K562 (cell line): ENCODE results near the gene RUSC1. TPM values are rescaled to one million over a fixed set of nuclear protein-coding genes. Genes with fewer than 3 reads are reported as not detected.

ENCODE experiments used
- BCL6 ChIP-seq: fragments of 250-450 bp; sonication (Bioruptor Pico); IDR thresholded peaks from 2 replicates; pipeline ENCODE4 v1.4.0; 2020
- BRF1 ChIP-seq: IDR thresholded peaks from 3 replicates; pipeline ENCODE4 v1.6.1; 2011; ENCODE audit warnings: borderline replicate concordance, mild to moderate bottlenecking; ENCODE audit not compliant: insufficient read length; ENCODE audit errors: extremely low read depth
- CBX8 ChIP-seq: fragments of 200-600 bp; sonication (generic); IDR thresholded peaks from 2 replicates; pipeline ENCODE4 v1.6.1; 2012; ENCODE audit warnings: borderline replicate concordance, mixed run types, low read depth, mild to moderate bottlenecking, moderate library complexity, mixed read lengths, low read length, control low read depth, inconsistent platforms; ENCODE audit not compliant: poor library complexity, severe bottlenecking; ENCODE audit errors: extremely low read depth
- CC2D1A ChIP-seq: fragments of 450-650 bp; IDR thresholded peaks from 2 replicates; pipeline ENCODE4 v1.6.1; 2017; ENCODE audit warnings: mild to moderate bottlenecking
- FIP1L1 ChIP-seq: fragments of 200-400 bp; formaldehyde crosslinking; IDR thresholded peaks from 2 replicates; pipeline ENCODE4 v1.6.1; 2018; ENCODE audit warnings: mild to moderate bottlenecking, low read depth, low read length; ENCODE audit not compliant: poor library complexity, severe bottlenecking
- FOXA3 ChIP-seq, 2 experiments: fragments of 450-650 bp in 1 of 2; sonication (generic) in 1 of 2; formaldehyde crosslinking; IDR thresholded peaks in 1 of 2; conservative IDR thresholded peaks in 1 of 2; 2 replicates each; pipeline versions ENCODE4 v1.4.0 to v1.8.0; 2020 to 2022; ENCODE audit warnings: mild to moderate bottlenecking in 2 of 2, missing genetic modification reagents in 1 of 2
- HDAC1 ChIP-seq, 2 experiments: fragments of 450-650 bp; IDR thresholded peaks; 2 replicates each; pipeline ENCODE4 v1.6.1; 2016 to 2017; ENCODE audit warnings: inconsistent platforms in 1 of 2, mild to moderate bottlenecking in 1 of 2, moderate library complexity in 1 of 2
- HDAC6 ChIP-seq: IDR thresholded peaks from 2 replicates; pipeline ENCODE4 v1.6.1; 2012; ENCODE audit warnings: low read depth, mild to moderate bottlenecking, control low read depth, inconsistent platforms, low read length, moderate library complexity
- MCM7 ChIP-seq, 2 experiments: fragments of 450-650 bp; IDR thresholded peaks; 2 replicates each; pipeline ENCODE4 v1.6.1; 2016 to 2018
- NR2F6 ChIP-seq: fragments of 450-650 bp; formaldehyde crosslinking; IDR thresholded peaks from 2 replicates; pipeline ENCODE4 v1.4.0; 2020; ENCODE audit warnings: mild to moderate bottlenecking
- POLR2AphosphoS5 ChIP-seq: IDR thresholded peaks from 2 replicates; pipeline ENCODE4 v1.6.1; 2011; ENCODE audit warnings: mild to moderate bottlenecking, low read depth, low read length, moderate library complexity; ENCODE audit not compliant: control insufficient read depth, insufficient read depth
- POLR3A ChIP-seq: IDR thresholded peaks from 2 replicates; pipeline ENCODE4 v1.6.1; 2011; ENCODE audit warnings: borderline replicate concordance, mild to moderate bottlenecking, moderate library complexity; ENCODE audit not compliant: insufficient read length, insufficient read depth; ENCODE audit errors: extremely low read depth
- SNRNP70 ChIP-seq: fragments of 200-400 bp; formaldehyde crosslinking; optimal IDR thresholded peaks from 2 replicates; pipeline ENCODE3; 2017; ENCODE audit warnings: low read depth, low read length
- SP2 ChIP-seq: IDR thresholded peaks from 2 replicates; pipeline ENCODE4 v1.6.1; 2011; ENCODE audit warnings: mild to moderate bottlenecking, low read depth, low read length, moderate library complexity; ENCODE audit not compliant: poor library complexity, severe bottlenecking; ENCODE audit errors: extremely low read depth
- STAT5A ChIP-seq: IDR thresholded peaks from 2 replicates; pipeline ENCODE4 v1.6.1; 2012; ENCODE audit warnings: low read length, inconsistent platforms, borderline replicate concordance
- TCF7L2 ChIP-seq: fragments of 150-350 bp; IDR thresholded peaks from 2 replicates; pipeline ENCODE4 v1.6.1; 2016; ENCODE audit warnings: low read depth, mild to moderate bottlenecking, low read length, moderate library complexity
- XRCC4 ChIP-seq: IDR thresholded peaks from one replicate; pipeline ENCODE4 v1.6.1; 2011; ENCODE audit not compliant: insufficient read depth, insufficient read length; ENCODE audit errors: extremely low read depth
- XRCC5 ChIP-seq: fragments of 200-400 bp; formaldehyde crosslinking; IDR thresholded peaks from 2 replicates; pipeline ENCODE4 v1.6.1; 2017; ENCODE audit warnings: low read depth, mild to moderate bottlenecking, low read length
- ZNF347 ChIP-seq: fragments of 450-650 bp; formaldehyde crosslinking; IDR thresholded peaks from 2 replicates; pipeline ENCODE4 v1.4.0; 2020; ENCODE audit warnings: low read depth, mild to moderate bottlenecking, moderate library complexity
- ZNF561 ChIP-seq: fragments of 450-650 bp; formaldehyde crosslinking; conservative IDR thresholded peaks from 2 replicates; pipeline ENCODE4 v1.4.0; 2020; ENCODE audit warnings: mild to moderate bottlenecking, moderate library complexity
- ZNF583 ChIP-seq: fragments of 250-450 bp; sonication (Bioruptor Pico); IDR thresholded peaks from 2 replicates; pipeline ENCODE4 v1.4.0; 2020
- polyA plus RNA-seq, 8 experiments: library from polyadenylated mRNA; depleted of rRNA in 4 of 8; stranded (reverse) in 5 of 8; unstranded in 3 of 8; fragments of >200 nt; fragmentation: Nextera tagmentation in 2 of 8; fragmentation: Illumina TruSeq in 1 of 8; extraction: Ambion mirVana in 2 of 8; extraction: Trizol in 1 of 8; gene quantifications; 2 replicates each; pipeline versions ENCODE4 v1.2.1 to v1.2.3, GENCODE V29; 2011 to 2014; ENCODE audit warnings: inconsistent platforms in 1 of 8, missing spikeins in 1 of 8
- total RNA-seq, 7 experiments: library from RNA; depleted of rRNA in 6 of 7; stranded (reverse); fragments of >200 nt in 6 of 7; fragmentation: Illumina TruSeq in 2 of 7; extraction: Trizol in 2 of 7; gene quantifications; 2 replicates each; pipeline versions ENCODE4 v1.2.1 to v1.2.3, GENCODE V29; 2011 to 2021; ENCODE audit warnings: low replicate concordance in 1 of 7
- TF ChIP-seq, protein P1 (sequence below): fragments of 450-650 bp; formaldehyde crosslinking; IDR thresholded peaks from 2 replicates; pipeline ENCODE4 v1.4.0; 2020; ENCODE audit warnings: mild to moderate bottlenecking, moderate library complexity
- TF ChIP-seq, protein P2 (sequence below): fragments of 450-650 bp; formaldehyde crosslinking; IDR thresholded peaks from 2 replicates; pipeline ENCODE4 v1.4.0; 2020; ENCODE audit warnings: mild to moderate bottlenecking, moderate library complexity
- TF ChIP-seq, protein P3 (sequence below), 2 experiments: fragments of 200-800 bp in 1 of 2; sonication (Bioruptor generic) in 1 of 2; sonication (generic) in 1 of 2; formaldehyde crosslinking in 1 of 2; IDR thresholded peaks in 1 of 2; conservative IDR thresholded peaks in 1 of 2; 2 replicates each; pipeline versions ENCODE4 v1.5.0 to v1.6.1; 2016 to 2020; ENCODE audit warnings: missing compliant biosample characterization in 1 of 2, missing genetic modification characterization in 1 of 2, missing genetic modification reagents in 1 of 2
- TF ChIP-seq, protein P4 (sequence below): fragments of 250-450 bp; sonication (Bioruptor Pico); IDR thresholded peaks from 2 replicates; pipeline ENCODE4 v1.8.0; 2021; ENCODE audit warnings: moderate library complexity, mild to moderate bottlenecking, inconsistent platforms

RUSC1 gene
- total and polyA plus RNA-seq, 9 of the 15 experiments (the other 6 are each of a cell fraction or from before 2014, with no cell fraction given): 5.7 to 68.3 (median 33.6) TPM

DNA sequence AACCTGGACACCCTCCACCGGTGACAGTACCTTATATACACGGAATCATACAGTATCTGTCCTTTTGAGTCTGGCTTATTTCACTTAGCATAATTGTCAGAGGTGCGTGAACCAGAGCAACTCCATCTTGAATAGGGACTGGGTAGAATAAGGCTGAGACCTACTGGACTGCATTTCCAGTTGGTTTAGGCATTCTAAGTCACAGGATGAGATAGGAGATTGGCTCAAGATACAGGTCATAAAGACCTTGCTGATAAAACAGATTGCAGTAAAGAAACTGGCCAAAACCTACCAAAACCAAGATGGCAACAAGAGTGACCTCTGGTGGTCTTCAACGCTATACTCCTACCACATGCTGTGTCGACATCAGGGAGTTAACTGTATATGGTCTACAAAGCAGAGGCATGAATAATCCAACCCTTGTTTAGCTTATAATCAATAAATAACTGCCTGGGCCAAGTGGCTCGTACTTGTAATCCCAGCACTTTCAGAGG lies 13.4 kb upstream of the RUSC1 start (continued):
- TF ChIP-seq FOXA3 (CRISPR knock-in tag; conservative IDR thresholded peaks at IDR 0.05 in 1 of 2, IDR thresholded peaks at IDR 0.05 in 1 of 2): no peak
- TF ChIP-seq, protein P1, sequence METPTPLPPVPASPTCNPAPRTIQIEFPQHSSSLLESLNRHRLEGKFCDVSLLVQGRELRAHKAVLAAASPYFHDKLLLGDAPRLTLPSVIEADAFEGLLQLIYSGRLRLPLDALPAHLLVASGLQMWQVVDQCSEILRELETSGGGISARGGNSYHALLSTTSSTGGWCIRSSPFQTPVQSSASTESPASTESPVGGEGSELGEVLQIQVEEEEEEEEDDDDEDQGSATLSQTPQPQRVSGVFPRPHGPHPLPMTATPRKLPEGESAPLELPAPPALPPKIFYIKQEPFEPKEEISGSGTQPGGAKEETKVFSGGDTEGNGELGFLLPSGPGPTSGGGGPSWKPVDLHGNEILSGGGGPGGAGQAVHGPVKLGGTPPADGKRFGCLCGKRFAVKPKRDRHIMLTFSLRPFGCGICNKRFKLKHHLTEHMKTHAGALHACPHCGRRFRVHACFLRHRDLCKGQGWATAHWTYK: peak; percentile 98
- no peak for TF ChIP-seq SP2
- TF ChIP-seq, protein P2, sequence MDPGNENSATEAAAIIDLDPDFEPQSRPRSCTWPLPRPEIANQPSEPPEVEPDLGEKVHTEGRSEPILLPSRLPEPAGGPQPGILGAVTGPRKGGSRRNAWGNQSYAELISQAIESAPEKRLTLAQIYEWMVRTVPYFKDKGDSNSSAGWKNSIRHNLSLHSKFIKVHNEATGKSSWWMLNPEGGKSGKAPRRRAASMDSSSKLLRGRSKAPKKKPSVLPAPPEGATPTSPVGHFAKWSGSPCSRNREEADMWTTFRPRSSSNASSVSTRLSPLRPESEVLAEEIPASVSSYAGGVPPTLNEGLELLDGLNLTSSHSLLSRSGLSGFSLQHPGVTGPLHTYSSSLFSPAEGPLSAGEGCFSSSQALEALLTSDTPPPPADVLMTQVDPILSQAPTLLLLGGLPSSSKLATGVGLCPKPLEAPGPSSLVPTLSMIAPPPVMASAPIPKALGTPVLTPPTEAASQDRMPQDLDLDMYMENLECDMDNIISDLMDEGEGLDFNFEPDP (CRISPR knock-in tag): peak; percentile 91
- no peak for TF ChIP-seq CBX8
- no peak for TF ChIP-seq POLR2AphosphoS5
- TF ChIP-seq NR2F6 (CRISPR knock-in tag): no peak
- no peak for TF ChIP-seq TCF7L2
- no peak for TF ChIP-seq CC2D1A
- TF ChIP-seq MCM7 (IDR thresholded peaks at IDR 0.05): no peak
- TF ChIP-seq, protein P3, sequence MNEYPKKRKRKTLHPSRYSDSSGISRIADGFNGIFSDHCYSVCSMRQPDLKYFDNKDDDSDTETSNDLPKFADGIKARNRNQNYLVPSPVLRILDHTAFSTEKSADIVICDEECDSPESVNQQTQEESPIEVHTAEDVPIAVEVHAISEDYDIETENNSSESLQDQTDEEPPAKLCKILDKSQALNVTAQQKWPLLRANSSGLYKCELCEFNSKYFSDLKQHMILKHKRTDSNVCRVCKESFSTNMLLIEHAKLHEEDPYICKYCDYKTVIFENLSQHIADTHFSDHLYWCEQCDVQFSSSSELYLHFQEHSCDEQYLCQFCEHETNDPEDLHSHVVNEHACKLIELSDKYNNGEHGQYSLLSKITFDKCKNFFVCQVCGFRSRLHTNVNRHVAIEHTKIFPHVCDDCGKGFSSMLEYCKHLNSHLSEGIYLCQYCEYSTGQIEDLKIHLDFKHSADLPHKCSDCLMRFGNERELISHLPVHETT (CRISPR knock-in tag; conservative IDR thresholded peaks at IDR 0.05 in 1 of 2, IDR thresholded peaks at IDR 0.05 in 1 of 2): peak in 1 of 2 experiments; percentile 95; a peak in 2 of 4 replicates
- no peak for TF ChIP-seq XRCC5
- TF ChIP-seq, protein P4, sequence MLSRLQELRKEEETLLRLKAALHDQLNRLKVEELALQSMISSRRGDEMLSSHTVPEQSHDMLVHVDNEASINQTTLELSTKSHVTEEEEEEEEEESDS: no peak
- peak; percentile 98 for TF ChIP-seq ZNF583 (CRISPR knock-in tag)
- TF ChIP-seq BRF1: no peak
- peak; percentile 93 for TF ChIP-seq BCL6
- no peak for TF ChIP-seq POLR3A
- no peak for TF ChIP-seq FIP1L1
- 0 out of 2 replicates have a peak, but pooled peaks have one; percentile 45 for TF ChIP-seq ZNF561
- TF ChIP-seq XRCC4: no peak
- TF ChIP-seq STAT5A: no peak
- TF ChIP-seq HDAC6: no peak
- peak; percentile 93 for TF ChIP-seq ZNF347 (CRISPR knock-in tag)
- peak in 1 of 2 experiments; percentile 58; a peak in 1 of 4 replicates for TF ChIP-seq HDAC1 (IDR thresholded peaks at IDR 0.05)
- no peak for TF ChIP-seq SNRNP70
